HTR-8/SVneo (cell line): ENCODE measurements around the gene CTNND2.
"Not testable (repeated sequence)": the region's sequence is repeated elsewhere in the genome, so short reads cannot be mapped to it uniquely, and the experiment has no call there.

Source experiments
- DNase-seq: peaks from one replicate; pipeline ENCODE4 v3.0.0; 2011; ENCODE audit warnings: low spot score, mixed read lengths; ENCODE audit not compliant: insufficient read length
- FAIRE-seq: peaks from 2 replicates; lab custom pipeline; 2011; peaks lifted over from hg19 to GRCh38; lab: Jason Lieb, UNC

Gene CTNND2

GRCh38 chr5:11700391-11700790, 203.9 kb downstream of the CTNND2 start:
- DNase-seq (no peak), FAIRE-seq (no peak)

GRCh38 chr5:11692636-11693035, 211.6 kb downstream of the CTNND2 start:
- FAIRE-seq (no peak), DNase-seq (no peak)

GRCh38 chr5:11687498-11687897, 216.7 kb downstream of the CTNND2 start:
- no peak for DNase-seq
- FAIRE-seq = no peak

GRCh38 chr5:11684607-11685006, 219.6 kb downstream of the CTNND2 start:
- FAIRE-seq = peak; percentile 63
- no peak for DNase-seq

GRCh38 chr5:11683666-11684065, 220.6 kb downstream of the CTNND2 start:
- no peak for FAIRE-seq

GRCh38 chr5:11681796-11682195, 222.4 kb downstream of the CTNND2 start:
- no peak for DNase-seq
- no peak for FAIRE-seq

More at GRCh38 chr5:11683666-11684065, 220.6 kb downstream of the CTNND2 start:
- no peak for DNase-seq

GRCh38 chr5:11679676-11680075, 224.6 kb downstream of the CTNND2 start:
- peak; percentile 23 for FAIRE-seq
- DNase-seq = no peak

- FAIRE-seq = no peak
- no peak for DNase-seq
These were observed 229.1 kb downstream of the CTNND2 start for GRCh38 chr5:11675184-11675583.

GRCh38 chr5:11672385-11673085, 231.7 kb downstream of the CTNND2 start:
- no peak for DNase-seq
- no peak for FAIRE-seq

GRCh38 chr5:11658376-11658775, 245.9 kb downstream of the CTNND2 start:
- DNase-seq (no peak), FAIRE-seq (no peak)

- FAIRE-seq (no peak), DNase-seq (no peak)
These were observed 247.3 kb downstream of the CTNND2 start for GRCh38 chr5:11656916-11657315.

GRCh38 chr5:11655681-11656080, 248.6 kb downstream of the CTNND2 start:
- no peak for FAIRE-seq
- DNase-seq = no peak

- DNase-seq (no peak), FAIRE-seq (no peak)
These were observed 253.3 kb downstream of the CTNND2 start for GRCh38 chr5:11650936-11651335.

- no peak for DNase-seq
- no peak for FAIRE-seq
These were observed 258.1 kb downstream of the CTNND2 start for GRCh38 chr5:11646141-11646540.

GRCh38 chr5:11642438-11642837, 261.8 kb downstream of the CTNND2 start:
- no peak for FAIRE-seq
- DNase-seq = no peak

- DNase-seq = no peak
- peak; percentile 9 for FAIRE-seq
These were observed 263.9 kb downstream of the CTNND2 start for GRCh38 chr5:11640158-11640873.

GRCh38 chr5:11622785-11623184, 281.5 kb downstream of the CTNND2 start:
- no peak for FAIRE-seq
- DNase-seq = no peak

GRCh38 chr5:11620172-11620571, 284.1 kb downstream of the CTNND2 start:
- DNase-seq = no peak

GRCh38 chr5:11619339-11620024, 284.8 kb downstream of the CTNND2 start:
- DNase-seq = peak; percentile 8
- no peak for FAIRE-seq

More at GRCh38 chr5:11620172-11620571, 284.1 kb downstream of the CTNND2 start:
- FAIRE-seq = no peak

- no peak for FAIRE-seq
- no peak for DNase-seq
These were observed 287.2 kb downstream of the CTNND2 start for GRCh38 chr5:11617080-11617479.

GRCh38 chr5:11616624-11617023, 287.6 kb downstream of the CTNND2 start:
- FAIRE-seq, DNase-seq: not testable (repeated sequence)
